Renal cortex interstitium (tissue), 11 donors: ENCODE results near the gene RBMS3. TPM values are rescaled to one million over a fixed set of nuclear protein-coding genes. Genes with fewer than 3 reads are reported as not detected.
"Not testable (repeated sequence)": the region's sequence is repeated elsewhere in the genome, so short reads cannot be mapped to it uniquely, and the experiment has no call there.

ENCODE experiments used
- DNase-seq, 11 donors: peaks; one replicate each; pipeline ENCODE4 v3.0.0-alpha.2; 2013; ENCODE audit warnings: low read depth in 9 of 11, low spot score in 4 of 11; ENCODE audit errors: extremely low read depth in 1 of 11
- polyA plus RNA-seq, 3 donors: library from polyadenylated mRNA; unstranded; fragments of 120-200 nt; gene quantifications; one replicate each; pipeline ENCODE4 v1.2.1, GENCODE V29; 2013; ENCODE audit not compliant: insufficient read length in 3 of 3

RBMS3 gene
- polyA plus RNA-seq, 3 donors: 13.6 to 15.7 (median 14.4) TPM

GRCh38 chr3:29291982-29292363, 11.1 kb downstream of the RBMS3 start:
- no peak for DNase-seq

GRCh38 chr3:29293421-29293820, 12.6 kb downstream of the RBMS3 start:
- DNase-seq: no peak

GRCh38 chr3:29297998-29298397, 17.1 kb downstream of the RBMS3 start:
- no peak for DNase-seq

- no peak for DNase-seq
Measured at GRCh38 chr3:29301332-29302019, 20.6 kb downstream of the RBMS3 start.

- DNase-seq: no peak
Measured at GRCh38 chr3:29302619-29303018, 21.7 kb downstream of the RBMS3 start.

GRCh38 chr3:29307295-29307694, 26.4 kb downstream of the RBMS3 start:
- DNase-seq: no peak

- DNase-seq: no peak
Measured at GRCh38 chr3:29310865-29311264, 30.0 kb downstream of the RBMS3 start.

GRCh38 chr3:29311795-29312194, 30.9 kb downstream of the RBMS3 start:
- DNase-seq: no peak

GRCh38 chr3:29312395-29312794, 31.5 kb downstream of the RBMS3 start:
- DNase-seq: no peak

- DNase-seq: no peak
Measured at GRCh38 chr3:29312960-29313452, 32.1 kb downstream of the RBMS3 start.

GRCh38 chr3:29313981-29314726, 33.3 kb downstream of the RBMS3 start:
- DNase-seq: no peak

- DNase-seq: no peak
Measured at GRCh38 chr3:29314727-29315088, 33.8 kb downstream of the RBMS3 start.

- no peak for DNase-seq
Measured at GRCh38 chr3:29317659-29318173, 36.8 kb downstream of the RBMS3 start.

GRCh38 chr3:29318251-29318650, 37.4 kb downstream of the RBMS3 start:
- no peak for DNase-seq

GRCh38 chr3:29319262-29319661, 38.4 kb downstream of the RBMS3 start:
- no peak for DNase-seq

- DNase-seq: no peak
Measured at GRCh38 chr3:29319798-29320197, 38.9 kb downstream of the RBMS3 start.

- DNase-seq: no peak
Measured at GRCh38 chr3:29322586-29322985, 41.7 kb downstream of the RBMS3 start.

GRCh38 chr3:29324180-29324651, 43.3 kb downstream of the RBMS3 start:
- no peak for DNase-seq

- DNase-seq: not testable (repeated sequence)
Measured at GRCh38 chr3:29326540-29326939, 45.7 kb downstream of the RBMS3 start.
